Astrocyte (in vitro differentiated cells and primary cell): Measurements from ENCODE around the gene ZNF462. TPM values are rescaled to one million over a fixed set of nuclear protein-coding genes. Genes with fewer than 3 reads are reported as not detected.

Source experiments
- DNase-seq: peaks from one replicate; pipeline ENCODE4 v3.0.0-alpha.2; 2010; ENCODE audit warnings: low read depth
- FAIRE-seq: peaks from 2 replicates; lab custom pipeline; 2011; peaks lifted over from hg19 to GRCh38; lab: Jason Lieb, UNC
- H2AFZ ChIP-seq: 2 replicates; pipeline ENCODE4 v1.6.0; 2012; ENCODE audit warnings: low read depth, low read length, inconsistent platforms
- H3K27ac ChIP-seq: 2 replicates; pipeline ENCODE4 v1.5.1; 2011; ENCODE audit warnings: low read depth, low read length, inconsistent platforms
- H3K27me3 ChIP-seq: 2 replicates; pipeline ENCODE4 v1.6.0; 2011; ENCODE audit warnings: low read length, inconsistent platforms; ENCODE audit not compliant: insufficient read depth
- H3K36me3 ChIP-seq: 2 replicates; pipeline ENCODE4 v1.5.1; 2011; ENCODE audit warnings: low read length, inconsistent platforms; ENCODE audit not compliant: insufficient read depth
- H3K4me1 ChIP-seq: 2 replicates; pipeline ENCODE4 v1.5.1; 2011; ENCODE audit warnings: low read length, inconsistent platforms; ENCODE audit not compliant: insufficient read depth
- H3K4me2 ChIP-seq: 2 replicates; pipeline ENCODE4 v1.6.0; 2012; ENCODE audit warnings: low read length, inconsistent platforms
- H3K4me3 ChIP-seq: 2 replicates; pipeline ENCODE4 v1.5.1; 2011; ENCODE audit warnings: low read depth, mild to moderate bottlenecking, low read length, inconsistent platforms; ENCODE audit not compliant: insufficient read depth
- H3K79me2 ChIP-seq: 2 replicates; pipeline ENCODE4 v1.6.0; 2012; ENCODE audit warnings: mild to moderate bottlenecking, low read length, inconsistent platforms; ENCODE audit not compliant: insufficient read depth
- H3K9ac ChIP-seq: 2 replicates; pipeline ENCODE4 v1.6.0; 2012; ENCODE audit warnings: mild to moderate bottlenecking, low read length, inconsistent platforms
- H3K9me3 ChIP-seq: 2 replicates; pipeline ENCODE4 v1.5.1; 2012; ENCODE audit warnings: low read depth, mild to moderate bottlenecking, low read length, inconsistent platforms; ENCODE audit not compliant: insufficient read depth
- H4K20me1 ChIP-seq: 2 replicates; pipeline ENCODE4 v1.6.0; 2012; ENCODE audit warnings: low read length, inconsistent platforms; ENCODE audit not compliant: insufficient read depth
- H3K27ac Mint-ChIP-seq: one replicate; pipeline ENCODE4 v1.8.0; 2021; ENCODE audit warnings: mild to moderate bottlenecking, mixed read lengths; ENCODE audit not compliant: unreplicated experiment
- H3K27me3 Mint-ChIP-seq: one replicate; pipeline ENCODE4 v1.8.0; 2021; ENCODE audit warnings: low read depth, mixed read lengths; ENCODE audit not compliant: unreplicated experiment
- H3K36me3 Mint-ChIP-seq: one replicate; pipeline ENCODE4 v1.8.0; 2021; ENCODE audit warnings: low read depth, mixed read lengths; ENCODE audit not compliant: unreplicated experiment
- H3K4me1 Mint-ChIP-seq: one replicate; pipeline ENCODE4 v1.8.0; 2021; ENCODE audit warnings: low read depth, mixed read lengths; ENCODE audit not compliant: unreplicated experiment
- H3K4me3 Mint-ChIP-seq: one replicate; pipeline ENCODE4 v1.8.0; 2021; ENCODE audit warnings: mild to moderate bottlenecking, moderate library complexity, mixed read lengths; ENCODE audit not compliant: unreplicated experiment
- H3K9me3 Mint-ChIP-seq: one replicate; pipeline ENCODE4 v1.8.0; 2021; ENCODE audit warnings: mild to moderate bottlenecking, mixed read lengths; ENCODE audit not compliant: unreplicated experiment
- EZH2 ChIP-seq: IDR thresholded peaks from 2 replicates; pipeline ENCODE4 v1.6.1; 2012; ENCODE audit warnings: mild to moderate bottlenecking, low read length, inconsistent platforms; ENCODE audit not compliant: insufficient read depth
- total RNA-seq: library from RNA; stranded (reverse); gene quantifications from 2 replicates; pipeline ENCODE4 v1.2.1, GENCODE V29; 2021
- TF ChIP-seq, protein P1 (sequence below): IDR thresholded peaks from 2 replicates; pipeline ENCODE4 v1.5.1; 2011; ENCODE audit warnings: low read depth, mild to moderate bottlenecking, inconsistent platforms, low read length, moderate library complexity; ENCODE audit not compliant: insufficient read depth

The ZNF462 gene
- total RNA-seq, 1 donor from 2014 or later, result 126 TPM

DNA sequence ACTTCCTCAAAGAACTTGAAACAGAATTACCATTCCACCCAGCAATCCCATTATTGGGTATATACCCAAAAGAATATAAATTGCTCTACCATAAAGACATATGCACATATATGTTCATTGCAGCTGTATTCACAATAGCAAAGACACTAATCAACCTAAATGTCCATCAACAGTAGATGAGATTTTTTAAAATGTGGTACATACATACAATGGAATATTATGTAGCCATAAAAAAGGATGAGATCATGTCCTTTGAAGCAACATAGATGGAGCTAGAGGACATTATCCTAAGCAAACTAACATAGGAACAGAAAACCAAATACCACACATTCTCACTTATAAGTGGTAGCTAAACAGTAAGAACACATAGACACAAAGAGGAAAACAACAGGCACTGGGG is 28.1 kb upstream of the ZNF462 start:
- FAIRE-seq (no peak), DNase-seq (no peak)
- H3K27ac Mint-ChIP-seq, result no peak overlapping the region
- no peak overlapping the region for H2AFZ ChIP-seq
- H3K9ac ChIP-seq, result no peak overlapping the region
- no peak overlapping the region for H3K4me3 ChIP-seq
- no peaks in the 10 kb centered on the region for H3K27me3 Mint-ChIP-seq
- H3K4me3 Mint-ChIP-seq, result no peak overlapping the region
- H3K36me3 Mint-ChIP-seq, result no peaks in the 10 kb centered on the region
- H3K9me3 Mint-ChIP-seq, result peaks cover 8% of the 10 kb centered on the region
- H3K27me3 ChIP-seq, result no peaks in the 10 kb centered on the region
- H3K79me2 ChIP-seq, result no peaks in the 10 kb centered on the region
- H3K27ac ChIP-seq, result no peak overlapping the region
- no peaks in the 10 kb centered on the region for H4K20me1 ChIP-seq
- no peak overlapping the region for H3K4me2 ChIP-seq
- peaks cover 12% of the 10 kb centered on the region for H3K4me1 Mint-ChIP-seq
- H3K36me3 ChIP-seq, result no peaks in the 10 kb centered on the region
- TF ChIP-seq, protein P1, sequence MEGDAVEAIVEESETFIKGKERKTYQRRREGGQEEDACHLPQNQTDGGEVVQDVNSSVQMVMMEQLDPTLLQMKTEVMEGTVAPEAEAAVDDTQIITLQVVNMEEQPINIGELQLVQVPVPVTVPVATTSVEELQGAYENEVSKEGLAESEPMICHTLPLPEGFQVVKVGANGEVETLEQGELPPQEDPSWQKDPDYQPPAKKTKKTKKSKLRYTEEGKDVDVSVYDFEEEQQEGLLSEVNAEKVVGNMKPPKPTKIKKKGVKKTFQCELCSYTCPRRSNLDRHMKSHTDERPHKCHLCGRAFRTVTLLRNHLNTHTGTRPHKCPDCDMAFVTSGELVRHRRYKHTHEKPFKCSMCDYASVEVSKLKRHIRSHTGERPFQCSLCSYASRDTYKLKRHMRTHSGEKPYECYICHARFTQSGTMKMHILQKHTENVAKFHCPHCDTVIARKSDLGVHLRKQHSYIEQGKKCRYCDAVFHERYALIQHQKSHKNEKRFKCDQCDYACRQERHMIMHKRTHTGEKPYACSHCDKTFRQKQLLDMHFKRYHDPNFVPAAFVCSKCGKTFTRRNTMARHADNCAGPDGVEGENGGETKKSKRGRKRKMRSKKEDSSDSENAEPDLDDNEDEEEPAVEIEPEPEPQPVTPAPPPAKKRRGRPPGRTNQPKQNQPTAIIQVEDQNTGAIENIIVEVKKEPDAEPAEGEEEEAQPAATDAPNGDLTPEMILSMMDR, result no peak
- no peak for TF ChIP-seq EZH2
- no peaks in the 10 kb centered on the region for H3K4me1 ChIP-seq
- H3K9me3 ChIP-seq, result no peaks in the 10 kb centered on the region

DNA sequence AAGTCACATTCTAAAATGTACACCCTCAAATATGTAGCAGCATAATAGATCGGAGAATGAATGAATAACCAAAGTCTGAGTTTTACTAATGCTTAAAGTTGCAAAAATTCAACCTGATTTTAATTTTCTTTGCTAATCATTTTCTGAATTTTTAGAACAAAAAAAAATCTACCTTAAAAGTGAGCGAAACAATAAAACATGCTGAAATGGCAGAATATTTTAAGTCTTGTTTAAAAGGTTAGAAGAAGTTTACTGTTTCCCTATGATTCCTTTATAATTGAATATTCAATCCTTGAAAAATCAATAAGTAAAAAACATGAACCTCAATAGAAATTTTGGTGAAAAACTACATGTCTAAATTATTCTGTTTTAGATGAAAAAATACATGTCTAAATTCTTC is 27.1 kb upstream of the ZNF462 start:
- no peak overlapping the region for H2AFZ ChIP-seq
- H3K36me3 ChIP-seq, result no peaks in the 10 kb centered on the region
- Mint-ChIP-seq H3K4me1 (peaks cover 3% of the 10 kb centered on the region), H3K4me3 (no peak overlapping the region), H3K27me3 (no peaks in the 10 kb centered on the region), H3K36me3 (no peaks in the 10 kb centered on the region), H3K27ac (no peak overlapping the region), H3K9me3 (peaks cover 8% of the 10 kb centered on the region)
- H3K27me3 ChIP-seq, result no peaks in the 10 kb centered on the region
- no peak overlapping the region for H3K4me2 ChIP-seq
- no peaks in the 10 kb centered on the region for H3K79me2 ChIP-seq
- H3K27ac ChIP-seq, result no peak overlapping the region
- no peak for TF ChIP-seq EZH2
- FAIRE-seq, result no peak
- no peaks in the 10 kb centered on the region for H4K20me1 ChIP-seq
- H3K4me3 ChIP-seq, result no peak overlapping the region
- H3K4me1 ChIP-seq, result no peaks in the 10 kb centered on the region
- no peak for DNase-seq
- H3K9ac ChIP-seq, result no peak overlapping the region
- no peaks in the 10 kb centered on the region for H3K9me3 ChIP-seq

DNA sequence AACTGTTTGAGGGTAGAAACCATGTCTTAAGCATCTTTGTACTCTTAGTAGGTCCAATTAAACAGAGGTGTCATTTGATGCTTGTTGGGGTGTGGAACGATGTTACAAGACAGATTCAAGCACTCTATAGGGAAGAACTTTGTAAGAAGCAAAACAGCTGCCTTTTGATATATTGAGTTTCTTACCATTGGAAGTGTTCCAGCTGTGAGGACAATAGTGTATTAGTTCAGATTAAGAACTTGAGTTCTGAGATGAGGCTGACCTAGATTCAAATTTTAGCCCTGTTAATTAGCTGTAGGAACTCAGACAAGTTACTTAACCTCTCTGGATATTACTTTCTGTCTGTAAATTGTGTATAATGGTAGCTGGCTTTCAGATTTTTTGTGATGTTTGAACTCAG is 19.6 kb upstream of the ZNF462 start:
- DNase-seq (no peak), FAIRE-seq (no peak)
- H2AFZ ChIP-seq, result no peak overlapping the region
- H3K9me3 Mint-ChIP-seq, result no peaks in the 10 kb centered on the region
- H3K4me1 ChIP-seq, result no peaks in the 10 kb centered on the region
- no peak for TF ChIP-seq EZH2
- TF ChIP-seq, protein P1, result no peak
- no peak overlapping the region for H3K27ac Mint-ChIP-seq
- H3K4me3 ChIP-seq, result no peak overlapping the region
- H3K4me1 Mint-ChIP-seq, result peaks cover 3% of the 10 kb centered on the region
- no peak overlapping the region for H3K4me2 ChIP-seq
- H3K36me3 Mint-ChIP-seq, result no peaks in the 10 kb centered on the region
- no peaks in the 10 kb centered on the region for H3K9me3 ChIP-seq
- no peaks in the 10 kb centered on the region for H4K20me1 ChIP-seq
- no peak overlapping the region for H3K27ac ChIP-seq
- H3K36me3 ChIP-seq, result no peaks in the 10 kb centered on the region
- H3K27me3 ChIP-seq, result no peaks in the 10 kb centered on the region
- no peaks in the 10 kb centered on the region for H3K27me3 Mint-ChIP-seq
- no peaks in the 10 kb centered on the region for H3K79me2 ChIP-seq
- no peak overlapping the region for H3K4me3 Mint-ChIP-seq
- H3K9ac ChIP-seq, result no peak overlapping the region
